ENCODE results near the gene SLC39A11. TPM values are rescaled to one million over a fixed set of nuclear protein-coding genes. Genes with fewer than 3 reads are reported as not detected.
"Not testable (repeated sequence)": the region's sequence is repeated elsewhere in the genome, so short reads cannot be mapped to it uniquely, and the experiment has no call there.

SLC39A11 gene
- total RNA-seq, 1 donor from 2014 or later = 5.5 TPM

GRCh38 chr17:72639711-72640110 lies 452.8 kb downstream of the SLC39A11 start:
- DNase-seq (ENCODE audit: low spot score) = no peak
- no peak overlapping the region for H2AFZ ChIP-seq (replicated peaks)
- H4K20me1 ChIP-seq (ENCODE audit: low read depth) = no peaks in the 10 kb centered on the region
- no peak overlapping the region for H3K4me3 ChIP-seq
- no peaks in the 10 kb centered on the region for H3K9me3 ChIP-seq (ENCODE audit: low read depth)
- peak overlapping the region; percentile 46 for H3K27ac Mint-ChIP-seq
- no peaks in the 10 kb centered on the region for H3K4me1 ChIP-seq
- no peak for TF ChIP-seq EZH2 (IDR thresholded peaks at IDR 0.05)
- no peak for TF ChIP-seq CTCF (IDR thresholded peaks at IDR 0.05)
- no peak for TF ChIP-seq EZH2phosphoT487 (IDR thresholded peaks at IDR 0.05)
- no peaks in the 10 kb centered on the region for H3F3A ChIP-seq (ENCODE audit: low read depth)
- H3K36me3 ChIP-seq = no peaks in the 10 kb centered on the region
- no peak overlapping the region for H3K4me2 ChIP-seq
- H3K36me3 Mint-ChIP-seq = peaks cover 2% of the 10 kb centered on the region
- no peaks in the 10 kb centered on the region for H3K27me3 Mint-ChIP-seq (ENCODE audit: insufficient read depth, low read depth)
- no peaks in the 10 kb centered on the region for H3K4me1 Mint-ChIP-seq
- H3K27me3 ChIP-seq = no peaks in the 10 kb centered on the region
- H3K9ac ChIP-seq = no peak overlapping the region
- H3K27ac ChIP-seq = no peak overlapping the region
- H3K4me3 Mint-ChIP-seq = no peak overlapping the region
- peaks cover 5% of the 10 kb centered on the region for H3K9me3 Mint-ChIP-seq
- no peaks in the 10 kb centered on the region for H3K79me2 ChIP-seq (ENCODE audit: low read depth)

- H3K4me1 ChIP-seq; H3K27ac ChIP-seq; DNase-seq (ENCODE audit: low spot score); H2AFZ ChIP-seq (replicated peaks); H3K4me2 ChIP-seq; H3K4me3 ChIP-seq; H3F3A ChIP-seq (ENCODE audit: low read depth); H3K27me3 Mint-ChIP-seq (ENCODE audit: insufficient read depth, low read depth); H3K9me3 Mint-ChIP-seq; H3K27me3 ChIP-seq; H3K27ac Mint-ChIP-seq; H3K36me3 Mint-ChIP-seq; H3K79me2 ChIP-seq (ENCODE audit: low read depth); H4K20me1 ChIP-seq (ENCODE audit: low read depth); H3K9me3 ChIP-seq (ENCODE audit: low read depth); H3K4me3 Mint-ChIP-seq; H3K36me3 ChIP-seq; H3K9ac ChIP-seq; H3K4me1 Mint-ChIP-seq: not testable (repeated sequence)
These were observed 453.6 kb downstream of the SLC39A11 start for GRCh38 chr17:72638932-72639331.

GRCh38 chr17:72635034-72635635 lies 457.4 kb downstream of the SLC39A11 start:
- Histone ChIP-seq H3K4me2 (no peak overlapping the region), H3K9ac (no peak overlapping the region), H3K27me3 (no peaks in the 10 kb centered on the region), H3K9me3 (ENCODE audit: low read depth) (no peaks in the 10 kb centered on the region), H3F3A (ENCODE audit: low read depth) (no peaks in the 10 kb centered on the region), H3K4me1 (no peaks in the 10 kb centered on the region), H3K27ac (no peak overlapping the region), H3K79me2 (ENCODE audit: low read depth) (no peaks in the 10 kb centered on the region), H4K20me1 (ENCODE audit: low read depth) (no peaks in the 10 kb centered on the region), H3K36me3 (no peaks in the 10 kb centered on the region), H2AFZ (replicated peaks) (no peak overlapping the region), H3K4me3 (no peak overlapping the region)
- no peaks in the 10 kb centered on the region for H3K27me3 Mint-ChIP-seq (ENCODE audit: insufficient read depth, low read depth)
- peaks cover 2% of the 10 kb centered on the region for H3K4me1 Mint-ChIP-seq
- no peak overlapping the region for H3K4me3 Mint-ChIP-seq
- no peaks in the 10 kb centered on the region for H3K36me3 Mint-ChIP-seq
- no peak for TF ChIP-seq CTCF (IDR thresholded peaks at IDR 0.05)
- no peak for TF ChIP-seq EZH2 (IDR thresholded peaks at IDR 0.05)
- TF ChIP-seq EZH2phosphoT487 (IDR thresholded peaks at IDR 0.05) = no peak
- H3K9me3 Mint-ChIP-seq = peaks cover 5% of the 10 kb centered on the region
- no peak for DNase-seq (ENCODE audit: low spot score)
- H3K27ac Mint-ChIP-seq = no peak overlapping the region

- no peaks in the 10 kb centered on the region for H3K27me3 ChIP-seq
- no peak overlapping the region for H3K4me2 ChIP-seq
- no peak overlapping the region for H3K27ac Mint-ChIP-seq
- no peak overlapping the region for H3K9ac ChIP-seq
- peaks cover 2% of the 10 kb centered on the region for H3K4me1 Mint-ChIP-seq
- no peak overlapping the region for H2AFZ ChIP-seq (replicated peaks)
- DNase-seq (ENCODE audit: low spot score) = no peak
- H3K27me3 Mint-ChIP-seq (ENCODE audit: insufficient read depth, low read depth) = no peaks in the 10 kb centered on the region
- H3K4me3 ChIP-seq = no peak overlapping the region
- no peaks in the 10 kb centered on the region for H3K36me3 ChIP-seq
- no peaks in the 10 kb centered on the region for H4K20me1 ChIP-seq (ENCODE audit: low read depth)
- no peaks in the 10 kb centered on the region for H3K9me3 ChIP-seq (ENCODE audit: low read depth)
- H3K4me1 ChIP-seq = no peaks in the 10 kb centered on the region
- H3K4me3 Mint-ChIP-seq = no peak overlapping the region
- H3K9me3 Mint-ChIP-seq = peaks cover 7% of the 10 kb centered on the region
- no peaks in the 10 kb centered on the region for H3K79me2 ChIP-seq (ENCODE audit: low read depth)
- no peaks in the 10 kb centered on the region for H3K36me3 Mint-ChIP-seq
- TF ChIP-seq EZH2phosphoT487 (IDR thresholded peaks at IDR 0.05) = no peak
- TF ChIP-seq CTCF (IDR thresholded peaks at IDR 0.05) = no peak
- no peak for TF ChIP-seq EZH2 (IDR thresholded peaks at IDR 0.05)
- H3K27ac ChIP-seq = no peak overlapping the region
- H3F3A ChIP-seq (ENCODE audit: low read depth) = no peaks in the 10 kb centered on the region
These were observed 457.9 kb downstream of the SLC39A11 start for GRCh38 chr17:72634621-72635020.
